Endothelial cell (in vitro differentiated cells): ENCODE results near the gene PHF10. TPM values are rescaled to one million over a fixed set of nuclear protein-coding genes. Genes with fewer than 3 reads are reported as not detected.

Experiments
- DNase-seq: peaks from one replicate; pipeline ENCODE4 v3.0.0; 2021; ENCODE audit warnings: low spot score
- H3K27ac Mint-ChIP-seq: one replicate; pipeline ENCODE4 v1.8.0; 2021; ENCODE audit warnings: mixed read lengths, inconsistent platforms; ENCODE audit not compliant: unreplicated experiment
- H3K27me3 Mint-ChIP-seq: one replicate; pipeline ENCODE4 v1.8.0; 2021; ENCODE audit warnings: mild to moderate bottlenecking, moderate library complexity, mixed read lengths, inconsistent platforms; ENCODE audit not compliant: unreplicated experiment
- H3K36me3 Mint-ChIP-seq: one replicate; pipeline ENCODE4 v1.8.0; 2021; ENCODE audit warnings: mild to moderate bottlenecking, low read depth, mixed read lengths, inconsistent platforms; ENCODE audit not compliant: unreplicated experiment
- H3K4me1 Mint-ChIP-seq: one replicate; pipeline ENCODE4 v1.8.0; 2021; ENCODE audit warnings: mild to moderate bottlenecking, mixed read lengths, inconsistent platforms; ENCODE audit not compliant: unreplicated experiment
- H3K4me3 Mint-ChIP-seq: one replicate; pipeline ENCODE4 v1.8.0; 2021; ENCODE audit warnings: mild to moderate bottlenecking, mixed read lengths, inconsistent platforms; ENCODE audit not compliant: unreplicated experiment
- H3K9me3 Mint-ChIP-seq: one replicate; pipeline ENCODE4 v1.8.0; 2021; ENCODE audit warnings: mixed read lengths, inconsistent platforms; ENCODE audit not compliant: unreplicated experiment
- CTCF ChIP-seq: fragments of 200-600 bp; sonication (generic); IDR thresholded peaks from one replicate; pipeline ENCODE4 v1.5.0; 2021; ENCODE audit warnings: antibody characterized with exemption; ENCODE audit not compliant: unreplicated experiment
- total RNA-seq: library from RNA; stranded (reverse); fragmentation: NEBNext Ultra II Directional; extraction: Animal tissue kit (Norgen Biotek cat#: 25700); gene quantifications from one replicate; pipeline ENCODE4 v1.2.1, GENCODE V29; 2021; ENCODE audit not compliant: unreplicated experiment

The PHF10 gene
- total RNA-seq, 1 donor from 2014 or later, result 33.6 TPM

GRCh38 chr6:169745405-169745804 lies 21.1 kb upstream of the PHF10 start:
- Mint-ChIP-seq H3K4me1 (peaks cover 3% of the 10 kb centered on the region), H3K27ac (no peak overlapping the region), H3K36me3 (no peaks in the 10 kb centered on the region), H3K4me3 (no peak overlapping the region), H3K27me3 (peaks cover 2% of the 10 kb centered on the region), H3K9me3 (no peaks in the 10 kb centered on the region)
- no peak for TF ChIP-seq CTCF
- no peak for DNase-seq

- DNase-seq, result no peak
- no peak overlapping the region for H3K27ac Mint-ChIP-seq
- no peaks in the 10 kb centered on the region for H3K36me3 Mint-ChIP-seq
- no peak overlapping the region for H3K4me3 Mint-ChIP-seq
- peaks cover 1% of the 10 kb centered on the region for H3K27me3 Mint-ChIP-seq
- no peak for TF ChIP-seq CTCF
- H3K4me1 Mint-ChIP-seq, result no peaks in the 10 kb centered on the region
- no peaks in the 10 kb centered on the region for H3K9me3 Mint-ChIP-seq
These were observed 17.0 kb upstream of the PHF10 start for GRCh38 chr6:169741344-169741743.

GRCh38 chr6:169738976-169739529 lies 14.8 kb upstream of the PHF10 start:
- no peak for TF ChIP-seq CTCF
- Mint-ChIP-seq H3K36me3 (no peaks in the 10 kb centered on the region), H3K27me3 (peaks cover 1% of the 10 kb centered on the region), H3K4me3 (no peak overlapping the region), H3K27ac (no peak overlapping the region), H3K9me3 (no peaks in the 10 kb centered on the region), H3K4me1 (no peaks in the 10 kb centered on the region)
- DNase-seq, result no peak

GRCh38 chr6:169738204-169738975 lies 14.1 kb upstream of the PHF10 start:
- Mint-ChIP-seq H3K27me3 (peaks cover 1% of the 10 kb centered on the region), H3K4me1 (no peaks in the 10 kb centered on the region), H3K9me3 (no peaks in the 10 kb centered on the region), H3K36me3 (no peaks in the 10 kb centered on the region), H3K4me3 (no peak overlapping the region), H3K27ac (no peak overlapping the region)
- no peak for DNase-seq
- TF ChIP-seq CTCF, result no peak

- Mint-ChIP-seq H3K4me3 (no peak overlapping the region), H3K9me3 (no peaks in the 10 kb centered on the region), H3K27me3 (peaks cover 6% of the 10 kb centered on the region), H3K36me3 (peaks cover 5% of the 10 kb centered on the region), H3K4me1 (peaks cover 20% of the 10 kb centered on the region), H3K27ac (no peak overlapping the region)
- no peak for DNase-seq
- TF ChIP-seq CTCF, result no peak
These were observed 5.7 kb upstream of the PHF10 start for GRCh38 chr6:169729961-169730360.
